ENCODE data around the gene MYO15A.

Gene MYO15A

DNA sequence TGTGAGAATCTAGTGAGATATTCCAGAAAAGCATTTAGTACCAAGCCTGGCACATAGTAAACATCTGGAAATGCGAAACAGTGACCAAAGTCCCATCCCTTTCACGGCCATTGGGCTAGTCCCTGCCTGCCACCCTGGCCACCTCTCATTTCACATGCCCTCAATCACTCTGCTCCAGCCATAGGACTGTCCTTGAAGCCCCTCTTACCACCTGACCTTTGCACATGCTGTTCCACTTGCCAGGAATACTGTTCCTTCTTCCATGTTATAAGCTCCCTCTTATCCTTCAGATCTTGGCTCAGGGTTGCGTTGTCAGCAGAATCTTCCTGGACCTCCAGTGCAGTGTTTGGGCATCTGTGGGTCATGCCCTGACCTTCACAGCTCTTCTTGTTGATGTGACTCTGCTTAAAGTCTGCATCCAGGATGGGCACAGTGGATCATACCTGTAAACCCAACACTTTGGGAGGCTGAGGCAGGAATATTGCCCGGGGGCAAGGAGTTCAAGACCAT is 2.1 kb downstream of the MYO15A start:
- TF ChIP-seq GATA3 (IDR thresholded peaks at IDR 0.05; ENCODE audit: low read depth, low read length) (no peak), GATA2 (IDR thresholded peaks at IDR 0.05; ENCODE audit: low read depth, low read length) (no peak)

DNA sequence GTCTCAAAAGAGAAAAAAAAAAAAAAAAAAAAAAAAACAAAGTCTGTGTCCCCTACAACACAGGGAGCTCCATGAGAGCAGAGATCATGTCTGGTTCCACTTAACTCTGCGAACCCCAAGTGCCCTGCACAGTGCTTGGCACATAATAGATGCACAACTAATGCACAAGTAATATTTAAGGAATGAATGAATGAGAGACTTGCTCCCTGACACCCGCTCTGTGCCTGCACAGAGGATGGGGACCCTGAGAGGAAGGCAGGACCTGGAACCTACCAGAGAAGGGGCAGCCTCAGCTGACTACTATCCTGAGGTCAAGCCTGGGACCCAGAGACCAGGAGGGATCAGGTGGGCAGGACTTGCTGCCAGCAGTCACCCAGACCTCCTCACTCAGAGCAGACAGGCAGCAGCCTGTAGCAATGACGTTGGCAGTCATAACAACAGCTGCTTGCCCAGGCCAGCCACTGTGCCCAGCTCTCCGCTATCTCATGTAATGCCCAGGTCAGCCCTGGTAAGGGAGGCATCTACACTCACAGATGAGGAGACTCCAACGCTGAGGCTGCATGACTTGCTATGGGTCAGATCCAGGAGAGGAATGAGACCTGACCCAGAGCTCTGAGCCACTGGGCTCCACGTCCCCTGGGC is 2.9 kb downstream of the MYO15A start:
- TF ChIP-seq GATA3 (IDR thresholded peaks at IDR 0.05; ENCODE audit: low read depth, low read length) (no peak), GATA2 (IDR thresholded peaks at IDR 0.05; ENCODE audit: low read depth, low read length) (no peak)

DNA sequence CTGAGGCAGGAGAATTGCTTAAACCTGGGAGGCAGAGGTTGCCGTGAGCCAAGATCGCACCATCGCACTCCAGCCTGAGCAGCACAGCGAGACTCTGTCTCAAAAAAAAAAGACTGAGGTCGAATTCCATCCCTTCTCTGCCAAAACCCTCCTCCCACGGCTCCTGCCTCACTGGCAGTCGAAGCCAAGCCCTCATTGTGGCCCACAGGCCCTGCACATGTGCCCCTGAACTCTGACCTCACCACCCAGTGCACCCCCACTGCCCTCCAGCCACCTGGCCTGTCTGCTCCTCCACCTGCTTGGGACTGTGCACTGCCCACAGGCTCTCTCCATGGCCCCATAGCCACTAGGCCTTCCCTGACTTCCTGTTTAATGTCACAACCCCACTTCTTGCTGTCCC is 7.0 kb downstream of the MYO15A start:
- no peak for TF ChIP-seq GATA2 (IDR thresholded peaks at IDR 0.05; ENCODE audit: low read depth, low read length)
- no peak for TF ChIP-seq GATA3 (IDR thresholded peaks at IDR 0.05; ENCODE audit: low read depth, low read length)

DNA sequence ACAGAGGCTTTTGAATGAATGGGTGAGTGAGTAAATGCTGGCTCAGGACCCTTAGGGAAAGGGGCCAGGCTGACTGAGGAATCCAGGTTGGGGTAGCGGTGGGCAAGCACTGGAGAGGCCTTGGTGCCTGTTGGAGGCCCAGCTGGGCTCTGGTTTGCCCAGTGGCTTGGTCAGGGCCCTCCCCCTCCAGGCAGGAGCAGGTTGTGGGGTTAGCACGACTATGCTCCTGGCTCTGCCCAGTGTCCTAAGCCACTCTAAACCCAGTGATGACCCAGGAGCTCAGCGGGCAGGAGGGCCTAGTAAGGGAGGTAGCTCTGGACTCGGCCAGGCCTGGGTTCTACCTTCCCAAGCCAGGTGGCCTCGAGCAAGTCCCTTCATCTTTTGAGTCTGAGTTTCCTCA is 7.5 kb downstream of the MYO15A start:
- TF ChIP-seq GATA3 (IDR thresholded peaks at IDR 0.05; ENCODE audit: low read depth, low read length) (no peak), GATA2 (IDR thresholded peaks at IDR 0.05; ENCODE audit: low read depth, low read length) (no peak)

DNA sequence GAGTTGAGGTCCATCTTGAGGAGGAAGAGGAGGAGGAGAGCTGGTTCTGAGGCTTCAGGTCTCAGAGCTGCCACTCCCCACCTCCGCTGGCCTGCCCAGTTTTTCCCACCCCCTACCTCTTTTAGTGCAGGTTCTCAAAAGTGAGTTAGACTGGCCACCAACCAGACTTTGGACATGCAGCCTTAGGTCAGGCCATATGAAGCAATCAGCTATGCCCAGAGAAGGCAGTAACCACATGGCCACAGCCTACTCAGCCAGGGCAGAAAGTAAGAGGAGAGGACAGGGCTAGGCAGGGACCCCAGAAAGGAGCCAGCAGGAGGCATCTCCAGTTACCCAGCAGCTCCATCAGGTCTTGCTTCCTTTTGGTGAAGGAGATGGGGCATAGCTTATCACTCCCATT is 9.0 kb downstream of the MYO15A start:
- no peak for TF ChIP-seq GATA3 (IDR thresholded peaks at IDR 0.05; ENCODE audit: low read depth, low read length)
- no peak for TF ChIP-seq GATA2 (IDR thresholded peaks at IDR 0.05; ENCODE audit: low read depth, low read length)

DNA sequence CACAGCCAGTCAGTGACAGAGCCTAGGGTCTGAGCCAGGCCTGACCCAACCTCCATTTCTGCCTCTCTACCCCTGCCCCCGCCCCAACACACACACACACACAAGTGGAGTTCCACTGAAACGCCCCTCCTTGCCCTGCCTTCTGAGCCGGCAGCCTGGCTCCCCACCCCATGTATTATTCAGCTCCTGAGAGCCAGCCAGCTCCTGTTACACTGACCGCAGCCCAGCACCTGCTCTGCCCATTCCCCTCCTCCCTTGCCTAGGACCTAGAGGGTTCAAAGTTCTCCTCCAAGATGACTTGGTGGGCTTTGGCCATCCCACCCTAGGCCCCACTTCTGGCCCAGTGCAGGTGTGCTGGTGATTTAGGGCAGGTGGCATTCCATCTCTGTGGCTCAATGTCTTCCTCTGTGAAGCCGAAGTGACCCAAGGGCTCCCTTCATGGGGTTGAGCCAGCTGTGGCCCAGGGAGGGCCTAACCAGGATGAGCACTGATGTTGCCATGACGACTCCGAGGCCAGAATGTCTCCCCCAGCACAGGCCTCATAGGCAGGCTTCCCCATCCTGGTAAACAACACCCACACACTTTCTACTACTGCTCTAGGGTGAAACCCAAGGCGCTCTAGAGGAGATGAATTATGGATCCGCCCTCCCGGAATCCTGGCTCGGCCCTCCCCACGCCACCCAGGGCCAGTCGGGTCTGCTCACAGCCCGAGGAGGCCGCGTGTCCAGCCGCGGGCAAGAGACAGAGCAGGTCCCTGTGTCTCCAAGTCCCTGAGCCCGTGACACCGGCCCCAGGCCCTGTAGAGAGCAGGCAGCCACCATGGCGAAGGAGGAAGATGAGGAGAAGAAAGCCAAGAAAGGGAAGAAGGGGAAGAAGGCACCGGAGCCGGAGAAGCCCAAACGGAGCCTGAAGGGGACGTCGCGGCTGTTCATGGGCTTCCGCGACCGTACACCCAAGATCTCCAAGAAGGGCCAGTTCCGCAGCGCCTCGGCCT is 9.7 kb downstream of the MYO15A start:
- TF ChIP-seq GATA2 (IDR thresholded peaks at IDR 0.05; ENCODE audit: low read depth, low read length): no peak
- no peak for TF ChIP-seq GATA3 (IDR thresholded peaks at IDR 0.05; ENCODE audit: low read depth, low read length)

DNA sequence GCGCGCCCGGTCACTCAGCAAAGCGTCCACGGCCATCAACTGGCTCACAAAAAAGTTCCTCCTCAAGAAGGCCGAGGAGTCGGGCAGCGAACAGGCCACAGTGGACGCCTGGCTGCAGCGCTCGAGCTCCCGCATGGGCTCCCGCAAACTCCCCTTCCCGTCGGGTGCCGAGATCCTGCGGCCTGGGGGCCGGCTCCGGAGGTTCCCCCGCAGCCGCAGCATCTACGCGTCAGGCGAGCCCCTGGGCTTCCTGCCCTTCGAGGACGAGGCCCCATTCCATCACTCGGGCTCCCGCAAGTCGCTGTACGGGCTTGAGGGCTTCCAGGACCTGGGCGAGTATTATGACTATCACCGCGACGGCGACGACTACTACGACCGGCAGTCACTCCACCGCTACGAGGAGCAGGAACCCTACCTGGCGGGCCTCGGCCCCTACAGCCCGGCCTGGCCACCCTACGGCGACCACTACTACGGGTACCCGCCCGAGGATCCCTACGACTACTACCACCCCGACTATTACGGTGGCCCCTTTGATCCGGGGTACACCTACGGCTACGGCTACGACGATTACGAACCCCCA is 10.7 kb downstream of the MYO15A start:
- TF ChIP-seq GATA2 (IDR thresholded peaks at IDR 0.05; ENCODE audit: low read depth, low read length) (no peak), GATA3 (IDR thresholded peaks at IDR 0.05; ENCODE audit: low read depth, low read length) (no peak)

DNA sequence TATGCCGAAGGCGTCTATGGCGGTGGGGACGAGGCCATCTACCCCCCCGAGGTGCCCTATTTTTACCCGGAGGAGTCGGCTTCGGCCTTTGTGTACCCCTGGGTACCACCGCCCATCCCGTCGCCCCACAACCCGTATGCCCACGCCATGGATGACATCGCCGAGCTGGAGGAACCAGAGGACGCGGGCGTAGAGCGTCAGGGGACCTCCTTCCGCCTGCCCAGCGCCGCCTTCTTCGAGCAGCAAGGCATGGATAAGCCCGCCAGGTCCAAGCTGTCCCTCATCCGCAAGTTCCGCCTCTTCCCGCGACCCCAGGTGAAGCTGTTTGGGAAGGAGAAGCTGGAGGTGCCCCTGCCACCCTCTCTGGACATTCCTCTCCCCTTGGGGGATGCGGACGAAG is 11.4 kb downstream of the MYO15A start:
- TF ChIP-seq GATA3 (IDR thresholded peaks at IDR 0.05; ENCODE audit: low read depth, low read length) (no peak), GATA2 (IDR thresholded peaks at IDR 0.05; ENCODE audit: low read depth, low read length) (no peak)

DNA sequence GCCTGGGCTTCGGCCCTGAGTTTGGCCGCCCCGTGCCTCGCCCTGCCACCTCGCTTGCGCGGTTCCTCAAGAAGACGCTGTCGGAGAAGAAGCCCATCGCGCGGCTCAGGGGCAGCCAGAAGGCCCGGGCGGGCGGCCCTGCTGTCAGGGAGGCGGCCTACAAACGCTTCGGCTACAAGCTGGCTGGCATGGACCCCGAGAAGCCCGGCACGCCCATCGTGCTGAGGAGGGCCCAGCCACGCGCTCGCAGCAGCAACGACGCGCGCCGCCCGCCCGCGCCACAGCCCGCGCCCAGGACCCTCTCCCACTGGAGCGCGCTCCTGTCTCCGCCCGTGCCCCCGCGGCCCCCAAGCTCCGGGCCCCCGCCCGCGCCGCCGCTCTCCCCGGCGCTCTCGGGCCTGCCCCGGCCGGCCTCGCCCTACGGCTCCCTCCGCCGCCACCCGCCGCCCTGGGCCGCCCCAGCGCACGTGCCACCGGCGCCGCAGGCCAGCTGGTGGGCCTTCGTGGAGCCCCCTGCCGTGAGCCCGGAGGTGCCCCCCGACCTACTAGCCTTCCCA is 12.0 kb downstream of the MYO15A start:
- no peak for TF ChIP-seq GATA2 (IDR thresholded peaks at IDR 0.05; ENCODE audit: low read depth, low read length)
- no peak for TF ChIP-seq GATA3 (IDR thresholded peaks at IDR 0.05; ENCODE audit: low read depth, low read length)

DNA sequence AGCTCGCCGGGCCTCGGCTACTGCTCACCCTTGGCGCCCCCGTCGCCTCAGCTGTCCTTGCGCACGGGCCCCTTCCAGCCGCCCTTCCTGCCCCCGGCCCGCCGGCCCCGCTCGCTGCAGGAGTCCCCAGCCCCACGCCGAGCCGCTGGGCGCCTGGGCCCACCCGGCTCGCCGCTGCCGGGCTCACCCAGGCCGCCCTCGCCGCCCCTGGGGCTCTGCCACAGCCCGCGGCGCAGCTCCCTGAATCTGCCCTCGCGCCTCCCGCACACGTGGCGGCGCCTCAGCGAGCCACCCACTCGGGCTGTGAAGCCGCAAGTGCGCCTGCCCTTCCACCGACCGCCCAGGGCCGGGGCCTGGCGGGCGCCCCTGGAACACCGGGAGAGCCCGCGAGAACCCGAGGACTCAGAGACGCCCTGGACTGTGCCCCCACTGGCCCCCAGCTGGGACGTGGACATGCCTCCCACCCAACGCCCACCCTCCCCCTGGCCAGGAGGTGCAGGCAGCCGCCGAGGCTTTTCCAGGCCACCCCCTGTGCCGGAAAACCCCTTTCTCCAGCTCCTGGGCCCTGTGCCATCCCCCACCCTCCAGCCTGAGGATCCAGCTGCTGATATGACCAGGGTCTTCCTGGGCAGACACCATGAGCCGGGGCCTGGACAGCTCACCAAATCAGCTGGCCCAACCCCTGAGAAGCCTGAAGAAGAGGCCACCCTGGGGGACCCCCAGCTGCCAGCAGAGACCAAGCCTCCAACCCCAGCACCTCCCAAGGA is 12.8 kb downstream of the MYO15A start:
- TF ChIP-seq GATA3 (IDR thresholded peaks at IDR 0.05; ENCODE audit: low read depth, low read length): no peak
- TF ChIP-seq GATA2 (IDR thresholded peaks at IDR 0.05; ENCODE audit: low read depth, low read length): no peak

DNA sequence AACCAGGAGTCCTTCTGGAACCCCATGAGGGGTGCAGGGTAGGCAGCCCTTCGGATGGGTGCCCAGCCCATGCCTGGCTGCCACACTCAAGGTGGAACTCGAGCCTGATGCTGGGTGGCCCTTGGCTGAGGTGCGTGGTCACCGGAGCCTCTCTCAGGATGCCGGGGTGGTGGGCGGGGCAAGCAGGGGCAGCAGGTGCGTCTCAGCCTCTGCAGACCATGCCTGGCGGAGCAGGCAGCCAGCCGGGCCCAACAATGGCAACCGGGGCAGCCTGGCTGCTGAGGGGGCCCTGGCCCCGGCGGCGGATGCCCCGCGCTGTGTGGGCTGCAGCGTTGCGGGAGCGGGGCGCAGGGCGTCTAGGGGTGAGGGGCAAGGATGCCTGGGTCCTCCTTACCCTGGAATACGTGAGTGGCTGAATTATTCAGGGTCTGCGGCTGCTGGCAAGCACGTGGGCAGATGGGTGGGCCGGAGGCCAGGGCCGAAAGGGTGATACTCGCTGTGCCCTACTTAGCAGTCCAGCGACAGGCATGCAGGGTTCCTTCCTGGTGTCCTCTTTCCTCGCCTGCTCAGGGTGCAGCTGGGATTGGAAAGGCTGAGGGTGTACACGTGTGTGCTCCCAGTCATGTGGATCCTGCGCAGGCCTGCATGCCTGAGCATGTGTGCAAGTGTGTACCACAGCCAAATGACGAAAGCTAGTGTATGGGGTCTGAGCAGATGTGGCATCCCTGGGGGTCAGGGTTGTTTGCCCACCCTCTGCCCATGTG is 14.6 kb downstream of the MYO15A start:
- no peak for TF ChIP-seq GATA3 (IDR thresholded peaks at IDR 0.05; ENCODE audit: low read depth, low read length)
- no peak for TF ChIP-seq GATA2 (IDR thresholded peaks at IDR 0.05; ENCODE audit: low read depth, low read length)

DNA sequence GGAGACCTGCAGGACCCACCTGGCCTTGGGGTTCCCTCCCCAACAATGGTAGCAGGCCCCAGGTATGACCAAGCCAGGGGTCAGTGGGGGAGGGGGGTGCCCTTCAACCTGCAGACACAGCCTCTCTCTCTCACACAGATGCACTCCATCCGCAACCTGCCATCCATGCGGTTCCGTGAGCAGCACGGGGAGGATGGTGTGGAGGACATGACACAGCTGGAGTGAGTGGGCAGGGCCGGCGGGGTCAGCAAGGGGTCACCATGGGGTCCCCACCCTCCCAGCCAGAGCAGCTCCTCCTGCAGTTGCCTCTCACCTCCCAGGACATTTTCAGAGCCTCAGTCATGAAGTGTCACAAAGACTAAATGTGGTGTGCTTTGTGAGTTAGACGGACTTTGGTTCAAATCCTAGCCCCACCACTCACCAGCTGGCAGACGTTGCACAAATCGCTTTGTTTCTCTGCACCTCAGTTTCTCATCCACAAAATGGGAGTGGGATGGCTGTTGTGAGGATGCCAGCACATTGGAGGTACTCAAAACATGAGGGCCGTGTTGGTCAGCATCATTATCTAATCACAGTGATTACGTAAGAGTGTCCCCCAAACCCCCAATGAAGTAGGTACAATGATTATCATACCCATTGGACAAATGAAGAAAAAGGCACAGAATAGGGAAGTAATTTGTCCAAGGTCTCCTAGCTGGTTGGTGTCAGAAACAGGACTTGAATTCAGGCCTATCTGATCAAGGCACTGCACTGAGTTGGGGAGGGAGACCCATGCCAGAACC is 16.0 kb downstream of the MYO15A start:
- TF ChIP-seq GATA3 (IDR thresholded peaks at IDR 0.05; ENCODE audit: low read depth, low read length): no peak
- TF ChIP-seq GATA2 (IDR thresholded peaks at IDR 0.05; ENCODE audit: low read depth, low read length): no peak

Measured in SH-SY5Y (cell line).